ENCODE data around the gene ATXN10.

GRCh38 chr22:45682064-45682463 is 10.4 kb downstream of the ATXN10 start:
- TF ChIP-seq CTCF (IDR thresholded peaks at IDR 0.05; ENCODE audit: insufficient read depth, low read length), result no peak
- no peak for TF ChIP-seq POLR2AphosphoS5 (IDR thresholded peaks at IDR 0.05; ENCODE audit: low read depth)
- TF ChIP-seq GABPA (IDR thresholded peaks at IDR 0.05; ENCODE audit: low read depth), result no peak
- no peak for TF ChIP-seq REST (IDR thresholded peaks at IDR 0.05; ENCODE audit: insufficient replicate concordance, low read depth)

Measured in HL-60 (cell line).